Activated T-cell treated with anti-CD3 and anti-CD28 coated beads for 24 hours (primary cell): Measurements from ENCODE around the gene GRIK3.

Source experiments
- DNase-seq: peaks from one replicate; pipeline ENCODE4 v3.0.0-alpha.2; 2020; ENCODE audit warnings: low read depth

The GRIK3 gene

DNA sequence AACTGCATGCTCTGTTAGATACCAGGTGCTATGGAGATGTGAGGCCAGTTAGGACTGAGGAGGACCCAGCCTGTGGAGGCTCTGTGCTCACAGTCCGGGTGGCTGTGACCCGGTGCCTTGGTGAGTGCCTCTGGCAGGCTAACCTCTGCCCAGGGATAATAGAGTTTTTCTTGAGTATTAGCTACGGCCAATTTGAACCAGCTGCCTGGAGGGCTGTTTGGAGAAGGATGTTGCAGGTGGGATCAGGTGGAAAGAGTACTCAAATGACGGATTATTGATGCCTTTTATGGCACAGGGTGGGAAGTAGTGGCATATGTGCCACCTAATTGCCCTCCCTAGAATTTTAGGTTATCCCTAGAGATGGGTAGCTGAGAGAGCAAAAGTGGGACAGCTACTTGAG lies 182.7 kb downstream of the GRIK3 start:
- DNase-seq = no peak

DNA sequence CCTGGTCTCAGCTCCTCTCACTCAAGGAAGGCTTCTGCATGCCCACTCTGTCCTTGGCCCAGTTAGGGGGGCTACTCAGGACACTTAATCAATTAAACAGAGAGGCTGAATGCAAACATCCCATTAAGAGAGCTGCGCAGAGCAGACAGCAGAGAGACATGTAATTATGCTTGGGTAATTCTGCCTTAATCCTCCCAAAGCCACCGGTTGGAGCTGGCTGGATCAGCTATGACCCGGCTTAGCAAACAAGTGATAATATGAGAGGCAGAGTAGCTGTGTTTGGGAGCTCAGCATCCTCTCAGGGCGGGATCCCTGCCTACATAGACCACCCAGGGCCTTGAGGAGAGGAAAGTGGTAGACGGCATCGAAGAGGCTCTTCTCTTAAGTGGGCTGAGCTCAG lies 183.2 kb downstream of the GRIK3 start:
- DNase-seq = no peak

DNA sequence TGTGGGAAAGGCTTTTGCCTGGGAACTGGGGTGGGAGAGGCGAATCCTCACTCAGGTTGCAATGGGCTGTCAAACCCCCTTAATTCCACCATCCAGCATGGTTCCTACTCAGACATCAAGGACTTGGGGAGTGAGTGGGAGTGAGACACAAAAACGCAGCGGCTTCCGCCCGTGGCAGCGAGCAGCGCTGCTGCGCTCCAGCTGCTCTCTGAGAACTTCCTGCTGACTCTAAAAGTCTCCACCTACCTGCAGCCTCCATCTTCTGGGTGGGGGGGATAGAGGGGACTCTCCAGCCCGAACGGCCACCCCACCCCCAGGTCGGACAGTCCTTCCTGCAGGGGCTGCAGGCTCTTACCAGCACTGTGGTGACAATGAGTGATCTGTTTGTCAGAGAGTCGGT lies 184.4 kb downstream of the GRIK3 start:
- DNase-seq = no peak

DNA sequence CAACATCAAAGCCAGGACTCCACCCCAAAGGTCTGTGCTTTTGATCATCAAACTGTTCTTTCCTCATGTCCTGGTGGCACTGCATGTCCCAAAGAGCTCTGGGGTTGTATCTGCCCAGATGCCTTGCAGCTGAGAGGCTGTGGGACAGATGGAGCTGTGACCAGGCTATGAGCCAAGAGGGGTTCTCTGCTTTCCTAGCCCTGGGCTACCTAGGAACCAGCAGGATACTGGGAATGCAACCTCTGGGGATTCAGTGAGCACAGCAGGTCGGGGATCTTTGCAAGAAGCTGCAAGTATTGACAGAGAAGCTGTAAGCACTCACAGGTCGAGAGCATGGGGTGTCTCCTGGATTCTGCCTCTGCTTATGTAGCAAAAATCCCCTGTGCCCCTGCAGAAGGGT lies 186.6 kb downstream of the GRIK3 start:
- DNase-seq = no peak

DNA sequence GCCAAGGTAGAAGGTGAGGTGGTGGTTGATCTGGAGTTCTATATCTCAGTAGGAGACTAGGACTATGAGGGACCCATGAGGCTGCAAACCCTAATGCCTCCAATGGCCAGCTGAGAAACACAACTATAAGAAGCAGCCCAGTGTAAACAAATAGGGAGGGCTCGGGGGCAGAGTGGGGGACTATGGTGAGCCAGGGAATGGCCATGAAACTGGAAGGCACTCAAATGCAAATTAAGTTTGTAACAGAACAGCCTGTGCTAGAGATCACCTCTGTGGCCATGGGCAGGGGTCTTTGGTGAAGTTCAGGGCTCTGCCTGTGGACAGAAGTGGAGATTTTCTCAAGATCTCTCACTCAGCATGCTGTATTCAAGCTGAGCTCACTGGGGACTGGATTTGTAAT lies 187.1 kb downstream of the GRIK3 start:
- DNase-seq = no peak

DNA sequence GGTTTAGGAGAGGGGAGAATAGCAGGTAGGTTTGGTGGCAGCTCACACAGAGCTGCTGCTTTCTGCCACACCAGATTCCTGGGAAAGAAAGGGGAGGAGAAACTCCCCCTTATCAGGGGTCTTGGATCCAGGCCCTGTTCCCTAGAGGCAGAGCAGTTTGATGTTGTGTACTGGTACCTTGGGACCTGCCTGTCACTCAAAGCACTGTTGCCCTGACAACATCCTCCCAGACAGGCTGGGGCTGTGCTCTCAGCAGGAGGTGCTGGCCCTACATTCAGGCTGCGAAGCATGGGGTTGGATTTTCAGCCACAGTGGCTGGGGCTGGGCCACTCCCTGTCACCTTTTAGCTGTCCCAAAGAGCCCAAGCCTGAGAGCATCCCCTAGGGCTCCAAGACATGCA lies 188.0 kb downstream of the GRIK3 start:
- no peak for DNase-seq

DNA sequence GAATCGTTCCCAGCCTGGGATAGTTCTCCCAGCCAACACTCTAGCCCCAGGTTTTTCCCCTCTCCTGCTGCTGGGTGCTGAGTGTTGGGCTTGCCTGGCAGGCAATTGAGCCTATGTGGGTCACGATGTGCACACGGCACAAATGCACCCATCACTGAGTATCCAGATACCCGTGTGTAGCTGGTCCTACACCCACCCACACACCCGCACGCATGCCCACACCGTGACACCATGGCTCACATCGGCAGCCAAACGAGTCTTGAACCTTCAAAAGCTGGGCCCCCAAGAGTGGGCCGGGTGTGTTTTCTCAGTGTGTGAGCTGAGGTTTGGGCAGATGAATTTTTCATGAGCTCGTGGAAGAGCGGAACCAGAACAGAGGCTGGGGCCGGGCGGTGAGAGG lies 188.5 kb downstream of the GRIK3 start:
- DNase-seq = no peak

DNA sequence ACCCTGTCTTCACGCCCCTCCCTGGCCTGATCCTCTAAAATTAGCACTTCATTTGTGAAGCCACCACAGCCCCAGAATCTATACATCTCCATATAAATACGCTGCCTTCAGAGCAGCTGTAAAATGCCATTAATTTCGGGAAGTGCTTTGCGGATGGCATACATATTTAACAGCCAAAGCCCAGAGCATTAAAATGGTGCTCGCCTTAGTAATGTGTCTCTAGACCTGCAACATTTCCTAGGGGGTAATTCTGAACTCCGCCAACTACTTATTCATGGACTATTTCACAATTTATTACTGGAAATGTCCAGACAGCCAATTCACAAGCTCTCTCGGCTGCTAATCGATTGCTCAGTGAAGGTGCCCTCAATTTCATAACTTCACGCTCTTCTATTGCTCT lies 189.4 kb downstream of the GRIK3 start:
- DNase-seq = no peak

DNA sequence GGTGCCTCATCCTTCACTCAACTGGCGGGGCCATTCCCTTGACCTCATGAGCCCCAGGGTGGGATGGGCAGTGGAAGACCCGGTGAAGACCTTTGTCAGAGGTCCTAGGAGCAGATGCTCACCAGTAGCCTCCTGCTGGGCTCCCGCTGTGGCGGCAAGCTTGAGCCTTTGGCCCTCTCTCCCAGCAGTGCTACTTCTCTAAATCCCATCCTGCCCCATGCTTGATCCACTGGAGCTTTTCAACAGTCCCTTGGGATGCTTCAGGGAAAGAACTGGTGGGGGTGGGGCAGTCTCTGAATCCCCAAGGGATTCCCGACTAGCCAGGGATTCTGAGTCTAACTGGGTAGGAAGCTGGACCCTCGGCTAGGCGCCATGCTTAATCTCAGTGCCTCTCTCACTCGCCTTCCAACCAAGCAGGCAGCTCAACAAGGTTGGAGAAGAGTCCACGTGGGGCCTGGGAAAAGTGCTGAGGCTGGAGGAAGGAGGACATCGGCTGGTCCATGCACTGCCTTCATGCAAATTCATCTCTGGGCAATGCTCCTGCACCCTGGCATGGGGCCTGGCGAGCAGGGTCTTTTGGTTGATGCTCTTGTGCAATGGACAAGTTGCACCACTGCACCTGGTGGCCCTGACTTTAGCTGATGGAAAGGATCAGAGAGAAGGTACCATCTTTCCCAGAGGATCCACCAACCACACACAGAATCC lies 190.3 kb downstream of the GRIK3 start:
- no peak for DNase-seq

DNA sequence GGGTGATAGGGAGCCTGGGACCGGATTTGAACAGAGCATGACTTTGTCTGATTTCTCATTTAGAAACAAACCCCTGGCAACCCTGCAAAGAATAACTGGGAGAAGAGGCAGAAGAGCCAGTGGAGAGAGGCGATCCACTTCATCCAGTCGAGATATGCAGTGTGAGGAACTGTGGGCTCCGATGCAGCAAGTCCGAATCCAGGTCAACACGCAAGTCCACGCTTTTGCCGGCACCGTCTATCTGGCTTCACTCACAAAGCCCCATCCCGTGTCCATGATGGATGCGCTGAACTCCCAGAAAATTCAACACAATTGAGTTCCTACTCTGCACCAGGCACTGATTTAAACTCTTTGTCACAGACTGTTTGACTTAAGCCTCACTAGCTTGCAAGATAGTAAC lies 191.3 kb downstream of the GRIK3 start:
- DNase-seq = no peak

DNA sequence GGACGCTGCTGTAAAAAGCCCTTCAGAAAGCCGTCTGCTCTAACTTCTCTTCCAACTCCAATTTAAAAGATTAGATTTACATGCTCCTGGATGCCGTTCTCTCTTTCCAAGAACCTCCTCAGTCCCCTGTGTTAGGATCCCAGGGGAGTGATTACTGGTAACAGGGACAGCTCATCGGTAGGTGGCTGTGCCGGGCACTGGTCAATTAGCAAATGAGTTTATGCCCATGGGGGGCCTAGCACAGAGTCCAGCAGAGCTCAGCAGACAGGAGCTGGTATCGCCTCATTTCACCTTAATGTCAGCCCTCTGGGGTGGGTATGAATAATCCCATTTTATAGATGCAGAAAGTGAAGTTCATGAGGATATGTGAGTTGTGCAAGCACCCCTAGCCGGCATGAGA lies 191.9 kb downstream of the GRIK3 start:
- no peak for DNase-seq

DNA sequence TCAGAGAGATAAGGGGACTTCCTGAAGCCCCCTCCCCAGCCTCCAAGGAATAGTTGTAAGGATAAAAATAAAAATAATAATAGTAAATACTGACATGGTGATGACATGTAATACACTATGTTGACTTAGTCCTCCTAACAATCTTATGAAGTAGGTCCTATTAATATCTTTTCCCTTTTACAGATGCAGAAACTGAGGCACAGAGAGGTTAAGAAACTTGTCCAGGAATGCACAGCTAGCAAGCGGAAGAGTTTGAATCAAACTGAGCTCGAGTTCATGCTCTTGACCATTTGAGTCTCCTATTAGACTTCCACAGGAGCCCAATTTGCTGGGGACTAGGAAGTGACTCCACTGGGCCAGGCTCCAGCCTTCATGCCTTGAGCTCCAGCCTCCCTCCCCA lies 194.8 kb downstream of the GRIK3 start:
- DNase-seq = no peak

DNA sequence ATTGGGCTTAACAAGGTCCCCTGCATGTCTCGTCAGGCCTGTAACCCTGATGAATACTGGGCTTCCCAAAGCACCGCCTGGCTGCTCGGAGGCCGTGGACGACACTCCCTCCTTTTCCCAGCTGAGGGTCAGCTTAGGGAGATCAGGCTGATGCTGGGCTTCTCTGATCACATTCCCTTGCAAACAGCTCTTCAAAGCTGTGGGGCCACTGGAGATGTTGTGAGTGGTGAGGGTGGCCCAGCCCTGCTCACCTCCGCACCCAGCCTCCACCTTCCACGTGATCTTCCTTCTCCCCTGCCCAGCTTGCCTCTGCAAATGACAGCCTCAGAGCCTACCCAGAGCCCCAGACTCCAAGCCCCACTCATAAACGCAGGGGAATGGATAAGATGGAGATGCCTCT lies 195.4 kb downstream of the GRIK3 start:
- DNase-seq = no peak

DNA sequence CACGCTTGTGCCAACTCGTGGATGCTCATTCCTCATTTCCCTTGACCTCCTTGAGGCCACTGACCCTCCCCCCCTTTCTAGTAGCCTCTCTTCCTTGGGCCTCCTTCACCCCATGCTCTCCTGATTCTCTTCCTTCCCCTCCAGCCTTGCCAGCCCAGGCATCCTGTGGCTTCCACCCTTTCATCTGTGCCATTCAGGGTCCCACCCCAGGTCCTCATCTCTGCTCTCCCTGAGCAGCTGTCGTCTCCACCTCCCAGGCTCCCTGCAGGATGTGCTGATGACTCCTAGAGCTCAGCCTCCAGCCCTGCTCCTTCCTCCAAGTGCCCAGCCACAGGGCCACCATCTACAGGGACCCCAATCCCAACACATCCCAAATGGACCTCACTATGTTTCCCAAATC lies 197.4 kb downstream of the GRIK3 start:
- DNase-seq = no peak

DNA sequence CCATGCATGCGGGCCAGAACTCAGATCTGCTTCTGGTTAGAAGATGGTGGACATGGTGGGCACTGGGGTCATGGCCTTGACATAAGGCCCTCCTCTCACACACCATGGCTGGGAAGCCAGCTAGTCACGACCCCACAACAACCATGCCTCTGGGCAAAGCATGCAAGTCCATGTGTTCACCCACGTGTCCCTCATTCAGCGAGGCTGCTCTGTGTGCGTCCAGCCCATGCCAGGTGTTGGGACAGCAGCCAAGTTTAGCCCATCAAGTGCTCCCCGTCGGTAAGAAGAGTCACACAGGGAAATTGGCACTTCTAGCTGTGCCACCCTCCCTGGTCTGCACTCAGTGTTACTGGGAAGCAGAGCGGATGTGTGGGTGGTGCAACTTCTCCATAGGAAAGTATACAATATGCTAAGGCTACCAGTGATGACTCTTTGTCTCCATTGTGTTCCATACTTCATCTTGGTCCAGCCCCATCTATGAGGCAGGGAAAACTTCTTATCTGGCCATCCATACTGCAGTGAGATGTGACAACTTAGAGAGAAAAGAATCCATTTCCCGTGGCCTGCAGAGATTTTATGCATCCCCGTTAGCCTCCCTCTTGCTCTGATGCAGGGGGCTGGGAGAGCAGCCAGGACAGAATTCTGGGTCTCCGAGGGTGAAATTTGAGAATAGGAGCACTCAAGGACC lies 198.0 kb downstream of the GRIK3 start:
- DNase-seq = no peak

DNA sequence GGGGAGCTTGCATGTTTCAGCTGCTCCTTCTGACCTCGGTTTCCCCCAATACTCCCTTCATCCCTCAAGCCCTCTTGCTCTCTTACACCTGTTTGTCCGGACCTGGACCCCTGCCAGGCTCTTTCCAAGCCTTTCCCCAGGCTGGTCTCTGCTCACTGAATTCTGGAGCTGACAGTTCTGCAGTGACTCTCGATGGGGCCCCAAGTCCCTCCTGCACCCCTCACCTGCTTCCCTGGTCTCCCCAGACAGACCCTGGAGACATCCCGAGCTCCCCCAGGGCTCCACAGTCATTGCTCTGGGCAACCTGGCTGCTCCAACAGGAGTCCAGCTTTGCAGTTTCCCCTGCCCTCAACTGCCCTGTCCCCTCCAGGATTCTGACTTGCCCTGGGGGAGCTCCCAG lies 198.6 kb downstream of the GRIK3 start:
- no peak for DNase-seq

DNA sequence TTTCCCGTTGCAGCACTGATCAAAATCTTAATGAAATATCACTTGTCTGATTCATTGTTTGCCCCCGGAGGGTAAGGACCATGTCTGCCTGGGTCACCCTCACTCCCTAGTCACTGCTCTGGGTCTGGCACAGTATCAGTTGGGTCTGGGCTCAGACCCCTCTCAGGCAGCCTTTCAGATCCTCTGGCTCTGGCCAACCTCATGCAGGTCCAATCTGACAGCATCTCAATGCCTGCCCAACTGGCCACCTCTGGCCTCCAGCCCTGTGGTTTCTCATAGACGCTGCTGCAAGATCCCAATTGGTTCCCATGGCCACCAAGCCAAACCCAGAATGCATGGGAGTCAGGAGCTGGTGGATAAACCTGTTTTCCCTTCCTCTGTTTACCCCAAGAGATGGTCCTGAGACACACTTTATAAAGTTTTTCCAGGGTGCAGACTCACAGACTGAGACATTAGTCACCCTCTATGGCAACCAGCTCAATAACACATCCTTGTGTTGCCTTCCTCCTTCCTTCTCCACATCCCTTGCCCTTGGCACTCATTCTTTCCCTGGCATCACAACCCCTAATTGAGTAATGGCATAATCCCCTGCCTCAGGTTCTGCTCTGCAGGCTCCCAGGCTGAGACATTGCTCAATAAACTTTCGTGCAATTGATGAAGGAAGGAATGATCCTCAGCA lies 199.2 kb downstream of the GRIK3 start:
- no peak for DNase-seq

DNA sequence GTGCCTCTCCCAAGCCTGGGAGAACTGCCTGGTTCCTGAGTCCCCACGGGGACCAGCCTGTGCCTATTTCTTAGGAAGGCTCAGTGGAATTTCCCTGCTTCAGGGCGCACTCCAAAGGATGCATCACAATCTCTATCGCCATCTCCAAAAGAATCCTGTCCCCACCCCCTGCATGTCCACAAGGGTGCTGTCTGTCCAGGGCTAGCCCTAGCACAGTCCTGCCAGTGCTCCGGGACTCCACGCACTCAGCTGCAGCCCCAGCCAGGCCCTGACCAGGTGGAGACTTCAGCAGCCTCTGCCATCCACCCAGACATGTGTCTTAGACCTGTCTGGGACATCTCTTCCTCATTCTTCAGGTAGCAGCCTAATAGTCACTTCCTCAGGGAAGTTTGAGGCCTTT lies 199.7 kb downstream of the GRIK3 start:
- DNase-seq = no peak

DNA sequence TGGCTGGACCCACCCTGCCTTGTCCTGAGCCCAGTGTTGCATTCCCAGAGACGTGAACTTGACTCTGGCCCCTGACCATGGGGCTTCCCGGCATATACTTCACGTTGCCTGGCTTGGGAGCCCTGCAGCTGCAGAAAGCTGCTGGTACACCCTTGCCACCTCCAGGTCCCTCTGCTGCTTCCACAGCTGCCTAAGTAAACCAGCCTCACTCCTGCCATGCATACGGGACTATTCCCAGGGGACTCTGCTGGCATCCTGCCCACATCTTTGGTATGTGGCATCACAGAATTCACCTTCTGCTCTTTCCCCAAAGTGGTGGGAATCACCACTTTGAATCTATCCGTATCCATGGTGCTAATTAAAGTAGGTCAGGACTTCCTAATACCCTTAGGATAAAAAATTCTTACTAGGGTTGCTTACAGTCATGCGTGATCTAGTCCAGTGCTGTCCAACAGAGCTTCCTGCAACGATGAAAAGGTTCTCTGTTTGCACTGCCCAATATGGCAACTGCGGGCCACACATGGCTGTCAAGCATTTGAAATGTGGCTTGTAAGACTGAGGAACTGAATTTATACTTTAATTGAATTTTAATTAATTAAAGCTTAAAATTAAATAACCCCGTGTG lies 203.0 kb downstream of the GRIK3 start:
- DNase-seq = no peak

DNA sequence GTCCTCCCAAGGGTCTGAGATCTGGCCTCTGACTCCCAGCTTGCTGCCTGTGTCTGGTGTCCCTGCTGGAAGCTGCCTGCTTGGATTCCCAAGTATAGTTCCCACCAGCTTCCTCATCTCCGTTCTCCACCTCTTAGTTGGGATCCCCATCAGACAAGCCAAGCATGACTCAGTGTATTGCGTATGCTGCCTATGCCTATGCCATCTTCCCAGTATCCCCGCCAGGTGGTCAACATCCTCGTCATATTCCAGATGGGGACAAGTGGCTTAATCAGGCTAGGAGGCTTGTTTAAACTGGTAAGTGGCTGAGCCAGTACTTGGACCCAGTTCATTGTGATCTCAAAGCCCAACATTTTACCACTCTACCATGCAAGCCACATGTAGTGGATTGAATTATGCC lies 204.4 kb downstream of the GRIK3 start:
- no peak for DNase-seq

DNA sequence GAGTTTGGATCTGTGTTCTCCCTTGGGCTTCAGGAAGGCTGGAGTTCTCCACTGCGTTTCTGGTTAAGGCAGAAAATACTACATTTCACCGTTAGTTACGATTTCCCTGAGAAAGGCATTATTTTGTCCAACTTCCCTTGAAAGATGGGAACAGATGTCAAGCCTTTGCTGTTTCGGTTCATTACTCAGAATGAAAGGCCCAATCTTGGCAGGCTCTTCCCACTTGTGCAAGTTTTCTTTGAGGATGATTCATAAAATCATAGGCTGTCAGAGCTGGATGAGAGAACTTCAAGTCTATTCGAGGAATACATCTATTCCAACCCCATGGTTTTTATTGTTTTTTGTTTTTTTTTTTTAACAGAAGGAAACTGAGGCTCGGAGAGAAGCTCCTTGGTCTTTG lies 205.2 kb downstream of the GRIK3 start:
- no peak for DNase-seq

DNA sequence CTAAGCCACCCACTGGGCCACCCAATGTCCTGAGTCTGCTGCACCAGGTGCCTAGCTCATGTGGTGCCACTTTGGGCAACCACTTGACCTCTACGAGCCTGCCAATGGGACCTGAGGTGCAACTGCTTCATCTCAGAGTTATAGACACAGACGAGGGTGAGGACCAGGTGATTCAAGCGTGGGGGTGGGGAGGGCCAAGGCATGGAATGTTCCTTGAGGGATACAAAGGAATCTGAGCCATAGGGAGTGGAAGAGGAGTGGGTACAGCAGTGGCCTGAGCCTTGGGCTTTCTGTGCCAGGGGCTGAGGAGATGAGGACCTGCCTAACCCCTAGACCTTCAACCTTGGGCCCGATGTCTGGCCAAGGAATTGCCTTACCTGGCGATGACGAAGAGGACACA lies 209.1 kb downstream of the GRIK3 start:
- no peak for DNase-seq

DNA sequence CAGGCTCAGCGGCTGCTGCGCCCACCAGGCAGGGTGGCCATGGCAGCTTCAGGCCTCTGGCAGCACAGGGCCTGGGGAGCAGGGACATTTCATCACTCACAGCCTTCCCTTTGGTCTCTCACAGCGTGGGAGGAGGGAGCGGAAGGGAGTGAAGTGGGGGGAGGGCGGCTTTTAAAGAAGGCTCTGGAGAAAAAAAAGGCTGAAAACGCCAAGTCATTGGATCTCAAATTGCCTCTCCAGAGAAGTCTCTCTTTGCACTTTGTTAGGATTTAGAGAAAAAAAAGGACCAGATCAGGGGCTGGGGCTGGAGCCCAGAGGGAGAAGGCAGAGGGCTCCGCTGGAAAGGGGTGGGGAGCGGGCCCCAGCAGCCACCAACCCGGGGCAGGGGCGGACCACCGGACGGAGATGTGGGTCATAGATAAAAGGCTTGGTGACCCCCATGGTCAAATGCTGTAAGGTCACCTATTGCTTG lies 209.9 kb downstream of the GRIK3 start:
- no peak for DNase-seq
